Upper lobe of left lung (tissue), 4 donors: ENCODE measurements around the gene XRCC2.

Source experiments
- EP300 ChIP-seq, 4 donors: sonication (generic); formaldehyde crosslinking; IDR thresholded peaks; one replicate each; pipeline ENCODE4 v1.5.1; 2017; ENCODE audit warnings: antibody characterized with exemption in 4 of 4, control low read depth in 2 of 4
- POLR2A ChIP-seq, 4 donors: fragments of 450-650 bp; IDR thresholded peaks; one replicate each; pipeline ENCODE4 v1.5.1; 2016 to 2017; ENCODE audit warnings: antibody characterized with exemption in 4 of 4, mild to moderate bottlenecking in 2 of 4
- TF ChIP-seq, protein P1 (sequence below), 6 experiments: fragments of 450-650 bp in 4 of 6; fragments of 200-600 bp in 2 of 6; sonication (generic) in 2 of 6; IDR thresholded peaks; one replicate each; pipeline ENCODE4 v1.5.1; 2016 to 2019; ENCODE audit warnings: antibody characterized with exemption in 6 of 6

DNA sequence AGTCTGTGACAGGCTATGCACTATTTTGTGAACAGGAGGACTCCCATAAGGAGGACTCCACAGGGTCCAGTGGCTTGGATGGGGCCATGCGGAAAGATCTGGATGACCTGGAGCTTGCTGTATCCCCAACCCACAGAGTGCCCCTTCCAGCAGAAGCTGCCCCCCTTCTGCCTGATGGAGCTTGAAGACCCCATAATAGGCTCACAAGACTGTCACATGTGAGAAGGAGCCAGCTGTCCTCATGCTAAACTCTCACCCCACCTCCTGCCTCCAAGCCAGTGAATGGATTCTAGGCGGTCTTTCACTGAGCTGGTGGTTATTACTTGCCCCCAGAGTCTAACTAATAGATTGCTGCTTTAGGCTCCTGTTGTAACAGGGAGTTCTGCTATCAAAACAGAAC, 79.1 kb downstream of the XRCC2 start:
- TF ChIP-seq, protein P1, sequence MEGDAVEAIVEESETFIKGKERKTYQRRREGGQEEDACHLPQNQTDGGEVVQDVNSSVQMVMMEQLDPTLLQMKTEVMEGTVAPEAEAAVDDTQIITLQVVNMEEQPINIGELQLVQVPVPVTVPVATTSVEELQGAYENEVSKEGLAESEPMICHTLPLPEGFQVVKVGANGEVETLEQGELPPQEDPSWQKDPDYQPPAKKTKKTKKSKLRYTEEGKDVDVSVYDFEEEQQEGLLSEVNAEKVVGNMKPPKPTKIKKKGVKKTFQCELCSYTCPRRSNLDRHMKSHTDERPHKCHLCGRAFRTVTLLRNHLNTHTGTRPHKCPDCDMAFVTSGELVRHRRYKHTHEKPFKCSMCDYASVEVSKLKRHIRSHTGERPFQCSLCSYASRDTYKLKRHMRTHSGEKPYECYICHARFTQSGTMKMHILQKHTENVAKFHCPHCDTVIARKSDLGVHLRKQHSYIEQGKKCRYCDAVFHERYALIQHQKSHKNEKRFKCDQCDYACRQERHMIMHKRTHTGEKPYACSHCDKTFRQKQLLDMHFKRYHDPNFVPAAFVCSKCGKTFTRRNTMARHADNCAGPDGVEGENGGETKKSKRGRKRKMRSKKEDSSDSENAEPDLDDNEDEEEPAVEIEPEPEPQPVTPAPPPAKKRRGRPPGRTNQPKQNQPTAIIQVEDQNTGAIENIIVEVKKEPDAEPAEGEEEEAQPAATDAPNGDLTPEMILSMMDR (IDR thresholded peaks at IDR 0.05): no peak
- TF ChIP-seq POLR2A (IDR thresholded peaks at IDR 0.05) (no peak), EP300 (IDR thresholded peaks at IDR 0.05) (no peak)
